HG03064 (cell line): ENCODE measurements around the gene URI1.

Experiments used
- ATAC-seq: cut with Tn5 transposase; IDR thresholded peaks from one replicate; pipeline ENCODE4 v1.9.1; 2021; ENCODE audit warnings: low read depth; ENCODE audit not compliant: unreplicated experiment

The URI1 gene

DNA sequence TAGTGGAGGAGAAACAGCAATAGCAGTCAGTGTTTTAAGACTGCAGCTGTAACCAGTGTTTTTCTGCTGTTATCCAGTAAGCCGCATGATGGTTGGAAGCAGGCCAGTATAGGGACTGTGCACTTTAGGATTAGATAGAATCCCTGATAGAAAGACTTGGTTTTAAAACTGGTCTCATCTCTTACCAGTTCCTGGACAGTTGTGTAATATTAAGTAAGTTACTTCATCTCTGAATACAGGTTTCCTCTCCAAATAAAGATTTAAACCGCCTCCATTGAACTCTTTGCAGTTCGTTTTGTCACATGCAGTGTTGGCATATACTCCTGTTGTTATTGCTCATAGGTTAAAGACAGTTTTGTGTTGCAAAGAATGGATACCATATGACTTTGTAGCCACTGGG is 25.6 kb downstream of the URI1 start:
- no peak for ATAC-seq

DNA sequence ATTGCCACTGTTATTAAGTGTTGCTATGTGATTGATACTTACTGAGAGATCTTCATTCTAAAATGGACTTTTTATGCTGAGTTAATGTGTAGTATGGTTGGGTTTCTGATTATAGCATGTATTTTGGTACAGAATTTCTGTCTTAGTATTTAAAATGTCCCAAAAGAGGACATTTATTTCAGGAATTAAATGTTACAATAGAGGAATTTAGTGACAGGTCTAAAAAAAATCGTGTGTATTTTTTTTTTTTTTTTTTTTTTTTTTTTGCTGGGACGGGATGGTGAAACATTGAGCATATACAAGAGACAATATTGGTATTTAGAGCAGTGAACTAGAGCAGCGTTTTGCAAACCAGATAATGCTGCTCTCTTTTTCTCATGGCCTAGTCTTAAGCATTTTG is 27.9 kb downstream of the URI1 start:
- ATAC-seq = no peak

DNA sequence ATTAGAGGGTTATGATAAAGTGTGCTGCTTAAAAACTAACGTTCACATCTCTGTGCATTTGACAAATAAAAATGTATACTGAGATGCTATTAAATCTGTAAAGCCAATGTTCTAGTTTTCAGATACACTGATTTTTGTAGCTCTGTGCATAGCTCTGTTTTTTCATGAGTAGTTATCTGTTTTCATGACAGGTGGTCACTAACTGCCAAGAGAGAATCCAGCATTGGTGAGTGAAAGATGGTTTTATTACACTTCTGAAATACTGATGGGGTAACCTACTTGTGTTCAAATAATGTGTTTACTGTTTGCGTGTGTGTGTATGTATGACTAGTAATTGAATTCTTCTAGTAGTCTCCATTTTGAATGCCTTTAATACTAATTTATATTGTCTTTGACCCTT is 29.0 kb downstream of the URI1 start:
- no peak for ATAC-seq

GRCh38 chr19:29971648-29972047 is 29.6 kb downstream of the URI1 start:
- ATAC-seq = no peak

DNA sequence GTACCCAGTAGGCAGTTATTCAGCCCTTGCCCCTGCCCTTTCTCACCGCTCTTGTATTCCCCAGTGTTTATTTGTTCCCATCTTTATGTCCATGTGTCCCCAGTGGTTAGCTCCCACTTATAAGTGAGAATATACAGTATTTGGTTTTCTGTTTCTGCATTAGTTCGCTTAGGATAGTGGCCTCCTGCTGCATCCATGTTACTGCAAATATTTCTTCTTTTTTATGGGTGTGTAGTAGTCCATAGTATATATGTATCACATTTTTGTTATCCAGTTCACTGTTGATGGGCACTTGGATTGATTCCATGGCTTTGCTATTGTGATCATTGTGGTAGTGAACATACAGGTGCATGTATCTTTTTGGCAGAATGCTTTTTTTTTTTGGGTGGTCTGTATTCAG is 32.7 kb downstream of the URI1 start:
- ATAC-seq = no peak

DNA sequence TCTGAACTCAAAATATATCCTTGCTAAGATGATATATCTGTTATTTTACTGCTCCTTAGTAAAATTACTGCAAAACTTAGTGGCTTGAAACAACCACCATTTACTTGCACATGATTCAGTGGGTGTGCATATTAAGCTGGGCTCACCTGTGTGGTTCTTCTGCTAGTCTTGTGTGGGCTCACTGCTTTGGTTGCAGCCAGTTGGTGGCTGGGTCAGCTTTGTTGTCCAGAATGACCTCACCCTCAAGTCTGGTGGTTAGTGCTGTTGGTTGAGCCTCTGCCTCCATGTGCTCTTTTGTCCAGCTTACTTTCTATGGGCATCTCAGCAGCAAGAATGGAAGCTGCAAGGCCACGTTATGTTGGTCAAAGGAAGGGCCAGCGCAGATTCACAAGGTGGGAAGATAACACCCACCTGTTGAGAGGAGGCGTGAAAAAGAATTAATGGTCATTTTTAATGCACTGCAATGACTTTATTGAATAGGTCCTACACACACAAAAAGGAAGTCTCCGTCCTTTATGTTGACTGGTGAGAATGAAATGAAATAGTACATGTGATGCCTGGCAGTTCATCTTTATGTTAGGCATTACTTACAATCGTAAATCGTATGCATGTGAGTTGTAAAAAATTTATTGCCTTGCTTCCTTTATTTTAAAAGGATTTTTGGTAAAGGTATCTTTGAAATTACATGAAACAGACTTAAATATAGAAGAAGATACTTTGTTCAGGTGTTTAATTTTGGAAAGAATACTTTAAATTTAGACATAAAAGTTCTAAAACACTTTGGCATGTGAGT is 34.3 kb downstream of the URI1 start:
- no peak for ATAC-seq

DNA sequence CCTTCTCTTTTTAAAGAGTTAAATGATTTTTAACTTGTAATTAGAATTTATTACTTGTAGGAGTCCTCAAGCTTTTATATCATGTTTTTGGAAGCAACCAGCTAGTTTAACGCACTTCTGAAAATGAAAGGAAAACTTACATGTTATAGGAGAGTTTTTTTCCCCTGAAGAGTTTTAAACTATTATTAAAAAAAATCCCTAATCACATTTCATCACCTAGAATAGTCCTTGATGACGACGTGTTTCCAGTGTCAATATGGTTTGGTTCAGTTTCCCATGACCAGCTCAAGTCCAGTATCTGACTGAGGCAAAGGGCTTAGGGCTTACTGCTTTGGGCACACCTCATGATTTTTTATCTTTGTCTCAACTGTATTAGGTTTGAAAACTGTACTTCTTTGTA is 36.0 kb downstream of the URI1 start:
- no peak for ATAC-seq

DNA sequence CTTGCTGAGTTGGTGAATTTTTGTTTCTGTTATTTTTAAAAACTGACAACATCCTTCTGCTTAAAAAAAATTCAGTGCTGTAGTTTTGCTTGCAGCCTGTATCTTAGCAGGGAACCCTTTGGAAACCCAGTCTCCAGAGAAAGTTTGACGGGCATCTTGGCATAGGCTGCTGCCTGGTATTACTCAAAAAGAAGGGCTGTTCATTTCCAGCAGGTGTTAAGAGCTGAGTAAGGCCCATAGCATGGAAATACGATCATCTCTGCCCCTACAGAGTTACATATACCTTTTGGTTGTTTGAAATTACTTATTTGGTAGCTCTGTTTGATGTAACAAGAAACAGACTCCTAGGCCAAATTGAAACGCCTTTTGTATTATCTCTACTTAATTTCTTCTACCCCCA is 41.5 kb downstream of the URI1 start:
- no peak for ATAC-seq

DNA sequence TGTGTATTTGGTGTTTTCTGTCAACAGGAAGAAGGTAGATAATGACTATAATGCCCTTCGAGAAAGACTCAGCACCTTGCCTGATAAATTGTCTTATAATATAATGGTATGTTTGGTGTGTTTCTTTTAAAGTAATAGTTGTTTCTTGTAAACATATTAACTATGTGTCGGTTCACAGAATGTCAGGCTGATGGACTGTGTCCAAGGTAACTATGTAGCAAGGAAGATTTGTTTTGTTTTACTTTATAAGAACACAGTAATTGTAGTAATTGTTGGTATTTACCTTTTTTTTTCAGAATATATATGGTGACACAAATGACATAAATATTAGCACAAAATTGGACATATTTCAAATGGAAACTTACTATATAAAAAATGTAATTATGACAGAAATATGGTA is 43.2 kb downstream of the URI1 start:
- ATAC-seq = no peak

DNA sequence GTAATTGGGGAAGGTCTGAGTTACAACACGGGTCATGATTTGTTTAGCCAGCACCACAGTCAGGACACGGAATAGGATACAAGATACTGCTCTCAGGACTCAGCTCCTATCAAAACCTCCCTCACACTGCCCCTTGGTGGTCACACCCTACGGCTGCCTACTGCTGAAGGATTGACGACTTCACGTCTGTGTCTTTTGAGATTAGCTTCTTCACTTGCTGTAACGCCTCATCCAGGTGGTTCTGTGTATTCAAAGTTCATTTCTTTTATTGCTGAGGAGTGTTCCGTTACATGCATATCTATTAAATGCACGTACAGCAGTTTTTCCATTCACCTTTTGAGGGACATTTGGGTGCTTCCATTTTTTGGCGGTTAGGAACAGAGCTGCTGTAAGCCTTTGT is 46.3 kb downstream of the URI1 start:
- ATAC-seq = no peak

DNA sequence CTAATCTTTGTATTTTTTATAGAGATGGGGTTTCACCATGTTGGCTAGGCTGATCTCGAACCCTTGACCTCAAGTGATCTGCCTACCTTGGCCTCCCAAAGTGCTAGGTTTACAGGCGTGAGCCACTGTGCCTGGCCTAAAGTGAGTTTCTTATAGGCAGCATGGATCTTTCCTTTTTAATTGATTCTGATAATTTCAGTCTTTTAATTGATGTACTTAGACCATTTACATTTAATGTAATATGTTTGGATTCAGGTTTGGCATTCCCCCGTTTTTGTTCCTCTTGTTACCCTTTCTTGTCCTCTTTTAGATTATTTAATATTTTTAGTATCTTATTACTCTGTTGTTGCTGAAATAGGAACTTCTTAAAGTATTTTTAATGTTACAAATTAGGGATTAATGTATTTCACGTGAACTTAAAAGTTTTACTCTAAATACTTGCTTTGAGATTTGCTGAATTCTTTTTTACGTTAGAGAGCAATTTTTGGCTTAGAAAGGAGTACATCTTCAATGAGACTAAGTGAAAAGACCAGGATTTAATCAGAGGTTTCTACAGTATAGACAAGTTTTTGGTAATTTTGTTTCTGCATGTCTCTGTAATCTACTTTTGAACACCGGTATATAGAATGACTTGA is 50.3 kb downstream of the URI1 start:
- ATAC-seq = no peak

GRCh38 chr19:29999490-29999889 is 57.5 kb downstream of the URI1 start:
- ATAC-seq = no peak

- ATAC-seq = no peak
Observed at GRCh38 chr19:30000862-30001261, 58.8 kb downstream of the URI1 start.

- ATAC-seq = no peak
Observed at GRCh38 chr19:30001301-30001700, 59.3 kb downstream of the URI1 start.

DNA sequence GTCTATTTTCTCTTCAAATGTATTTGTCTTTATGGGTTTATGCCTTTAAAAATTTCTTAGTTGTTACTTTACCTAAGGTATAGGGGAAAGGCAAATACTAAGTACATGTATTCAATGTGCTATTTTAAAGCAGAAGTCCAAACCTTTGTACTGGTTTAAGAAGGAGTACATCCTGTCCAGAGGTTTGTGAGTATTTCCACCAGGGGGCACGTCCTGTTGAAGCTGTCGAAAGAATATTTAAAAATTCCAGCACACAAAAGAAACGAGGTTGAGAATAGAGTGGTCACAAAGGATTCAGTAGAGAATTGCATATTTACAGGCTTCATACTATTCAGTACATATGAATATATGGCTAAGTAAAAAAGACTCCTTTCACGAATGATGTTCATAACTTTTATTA is 59.8 kb downstream of the URI1 start:
- no peak for ATAC-seq

GRCh38 chr19:30003866-30004265 is 61.8 kb downstream of the URI1 start:
- ATAC-seq = no peak

- ATAC-seq = no peak
Observed at GRCh38 chr19:30004403-30004802, 62.4 kb downstream of the URI1 start.

DNA sequence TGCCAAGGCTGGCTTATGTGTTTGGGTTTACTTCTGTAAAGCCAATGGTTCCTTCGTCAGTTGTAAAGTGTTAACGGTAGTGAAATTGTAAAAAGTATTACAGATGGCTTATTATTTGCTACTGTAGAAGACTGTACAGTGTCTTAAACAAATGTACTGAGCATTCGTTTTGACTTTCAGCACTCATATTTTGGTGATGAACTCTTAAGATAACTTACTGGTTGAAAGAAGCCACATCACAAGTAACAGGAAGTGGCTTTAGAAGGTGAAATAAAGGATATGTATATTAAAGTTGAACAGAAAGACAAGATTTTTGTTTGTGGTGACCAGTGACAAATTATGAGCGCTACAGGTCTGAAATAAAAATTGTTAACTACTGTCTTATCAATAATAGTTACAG is 64.2 kb downstream of the URI1 start:
- ATAC-seq = no peak

DNA sequence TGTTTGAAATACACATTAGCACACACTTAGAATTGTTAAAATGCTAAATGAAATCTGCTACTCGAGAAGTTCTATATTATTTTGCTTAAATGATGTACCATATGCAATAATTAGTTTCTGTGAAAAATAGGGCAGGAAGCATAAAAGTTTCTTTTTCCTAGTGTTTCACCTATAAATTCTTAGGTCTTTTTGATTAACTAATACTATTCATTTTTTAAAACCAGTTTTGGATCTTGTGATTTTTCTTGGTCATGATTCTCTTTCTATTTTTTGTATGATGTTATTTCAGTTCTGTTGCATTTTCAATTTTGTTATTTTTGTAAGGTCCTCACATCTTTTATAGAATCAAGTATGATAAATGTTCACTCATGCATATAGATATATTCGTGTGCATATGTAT is 66.1 kb downstream of the URI1 start:
- no peak for ATAC-seq

DNA sequence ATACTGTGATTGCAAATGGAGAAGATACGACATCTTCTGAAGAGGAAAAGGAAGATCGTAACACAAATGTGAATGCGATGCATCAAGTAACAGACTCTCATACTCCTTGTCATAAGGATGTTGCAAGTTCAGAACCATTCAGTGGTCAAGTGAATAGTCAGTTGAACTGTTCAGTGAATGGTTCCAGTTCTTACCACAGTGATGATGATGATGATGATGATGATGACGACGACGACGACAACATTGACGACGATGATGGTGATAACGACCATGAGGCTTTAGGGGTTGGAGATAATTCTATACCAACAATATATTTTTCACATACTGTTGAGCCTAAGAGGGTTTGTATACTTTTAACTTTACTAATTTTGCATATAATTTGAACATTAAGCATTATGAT is 67.0 kb downstream of the URI1 start:
- ATAC-seq = no peak

DNA sequence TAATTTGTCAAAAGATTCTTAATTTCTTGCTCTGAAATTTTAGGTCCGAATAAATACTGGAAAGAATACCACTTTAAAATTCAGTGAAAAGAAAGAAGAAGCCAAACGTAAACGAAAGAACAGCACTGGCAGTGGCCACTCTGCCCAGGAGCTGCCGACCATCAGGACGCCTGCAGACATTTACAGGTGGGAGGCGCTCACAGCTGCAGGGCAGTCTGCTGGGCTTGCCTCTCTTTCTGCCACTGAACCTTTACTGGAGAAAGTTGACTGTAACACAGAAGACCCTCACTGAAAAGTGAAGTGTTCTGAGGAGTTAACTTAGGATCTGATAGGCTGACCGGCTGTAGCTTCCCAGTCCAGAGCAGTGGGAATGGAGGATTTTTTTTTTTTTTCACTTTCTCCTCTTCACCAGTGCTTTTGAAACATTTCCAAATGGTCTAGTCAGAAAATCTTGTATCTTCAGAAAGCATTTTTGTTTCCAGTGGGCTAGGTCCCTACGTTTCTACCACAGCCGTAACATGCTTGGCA is 69.1 kb downstream of the URI1 start:
- ATAC-seq = no peak

- no peak for ATAC-seq
Observed at GRCh38 chr19:30014770-30015169, 72.7 kb downstream of the URI1 start.
